Measurements from ENCODE around the gene TMEM114.

TMEM114 gene

GRCh38 chr16:8591451-8591850 lies 1.1 kb upstream of the TMEM114 start:
- Mint-ChIP-seq H3K27me3 (ENCODE audit: low read depth) (peaks cover 35% of the 10 kb centered on the region), H3K9me3 (peaks cover 7% of the 10 kb centered on the region), H3K4me3 (no peak overlapping the region), H3K27ac (no peak overlapping the region), H3K4me1 (no peaks in the 10 kb centered on the region), H3K36me3 (ENCODE audit: low read depth) (no peaks in the 10 kb centered on the region)
- TF ChIP-seq CTCF (IDR thresholded peaks at IDR 0.05; ENCODE audit: unreplicated experiment in 3 of 3), result no peak

GRCh38 chr16:8590811-8591210 lies 500 bp upstream of the TMEM114 start:
- Mint-ChIP-seq H3K36me3 (ENCODE audit: low read depth) (no peaks in the 10 kb centered on the region), H3K4me1 (no peaks in the 10 kb centered on the region), H3K9me3 (peaks cover 3% of the 10 kb centered on the region), H3K4me3 (no peak overlapping the region), H3K27ac (no peak overlapping the region), H3K27me3 (ENCODE audit: low read depth) (peaks cover 41% of the 10 kb centered on the region)
- no peak for TF ChIP-seq CTCF (IDR thresholded peaks at IDR 0.05; ENCODE audit: unreplicated experiment in 3 of 3)

- Mint-ChIP-seq H3K27ac (no peak overlapping the region), H3K4me1 (no peaks in the 10 kb centered on the region), H3K36me3 (ENCODE audit: low read depth) (no peaks in the 10 kb centered on the region), H3K9me3 (peaks cover 3% of the 10 kb centered on the region), H3K27me3 (ENCODE audit: low read depth) (peaks cover 48% of the 10 kb centered on the region), H3K4me3 (peak overlapping the region in 2 of 3 experiments; percentile 19 to 41)
- peak in 1 of 3 experiments; percentile 14 for TF ChIP-seq CTCF (IDR thresholded peaks at IDR 0.05; ENCODE audit: unreplicated experiment in 3 of 3)
Measured at GRCh38 chr16:8589057-8589899, 1.0 kb downstream of the TMEM114 start.

GRCh38 chr16:8588682-8589056 lies 1.6 kb downstream of the TMEM114 start:
- Mint-ChIP-seq H3K27ac (no peak overlapping the region), H3K4me1 (no peaks in the 10 kb centered on the region), H3K36me3 (ENCODE audit: low read depth) (no peaks in the 10 kb centered on the region), H3K4me3 (peak overlapping the region in 1 of 3 experiments; percentile 1), H3K9me3 (peaks cover 3% of the 10 kb centered on the region), H3K27me3 (ENCODE audit: low read depth) (peaks cover 50% of the 10 kb centered on the region)
- TF ChIP-seq CTCF (IDR thresholded peaks at IDR 0.05; ENCODE audit: unreplicated experiment in 3 of 3), result no peak

- Mint-ChIP-seq H3K27ac (no peak overlapping the region), H3K9me3 (peaks cover 3% of the 10 kb centered on the region), H3K4me1 (no peaks in the 10 kb centered on the region), H3K36me3 (ENCODE audit: low read depth) (no peaks in the 10 kb centered on the region), H3K4me3 (no peak overlapping the region), H3K27me3 (ENCODE audit: low read depth) (peaks cover 57% of the 10 kb centered on the region)
- TF ChIP-seq CTCF (IDR thresholded peaks at IDR 0.05; ENCODE audit: unreplicated experiment in 3 of 3), result no peak
Measured at GRCh38 chr16:8587065-8587464, 3.2 kb downstream of the TMEM114 start.

GRCh38 chr16:8585857-8586256 lies 4.5 kb downstream of the TMEM114 start:
- no peak overlapping the region for H3K27ac Mint-ChIP-seq
- H3K27me3 Mint-ChIP-seq (ENCODE audit: low read depth), result peaks cover 62% of the 10 kb centered on the region
- H3K4me3 Mint-ChIP-seq, result no peak overlapping the region
- H3K4me1 Mint-ChIP-seq, result no peaks in the 10 kb centered on the region
- H3K9me3 Mint-ChIP-seq, result peaks cover 3% of the 10 kb centered on the region
- no peaks in the 10 kb centered on the region for H3K36me3 Mint-ChIP-seq (ENCODE audit: low read depth)
- TF ChIP-seq CTCF (IDR thresholded peaks at IDR 0.05; ENCODE audit: unreplicated experiment in 3 of 3), result no peak
